ENCODE results near the gene ADRB1.

- no peak for TF ChIP-seq EZH2phosphoT487 (IDR thresholded peaks at IDR 0.05; ENCODE audit: borderline replicate concordance, low read length)
- TF ChIP-seq, protein P1, sequence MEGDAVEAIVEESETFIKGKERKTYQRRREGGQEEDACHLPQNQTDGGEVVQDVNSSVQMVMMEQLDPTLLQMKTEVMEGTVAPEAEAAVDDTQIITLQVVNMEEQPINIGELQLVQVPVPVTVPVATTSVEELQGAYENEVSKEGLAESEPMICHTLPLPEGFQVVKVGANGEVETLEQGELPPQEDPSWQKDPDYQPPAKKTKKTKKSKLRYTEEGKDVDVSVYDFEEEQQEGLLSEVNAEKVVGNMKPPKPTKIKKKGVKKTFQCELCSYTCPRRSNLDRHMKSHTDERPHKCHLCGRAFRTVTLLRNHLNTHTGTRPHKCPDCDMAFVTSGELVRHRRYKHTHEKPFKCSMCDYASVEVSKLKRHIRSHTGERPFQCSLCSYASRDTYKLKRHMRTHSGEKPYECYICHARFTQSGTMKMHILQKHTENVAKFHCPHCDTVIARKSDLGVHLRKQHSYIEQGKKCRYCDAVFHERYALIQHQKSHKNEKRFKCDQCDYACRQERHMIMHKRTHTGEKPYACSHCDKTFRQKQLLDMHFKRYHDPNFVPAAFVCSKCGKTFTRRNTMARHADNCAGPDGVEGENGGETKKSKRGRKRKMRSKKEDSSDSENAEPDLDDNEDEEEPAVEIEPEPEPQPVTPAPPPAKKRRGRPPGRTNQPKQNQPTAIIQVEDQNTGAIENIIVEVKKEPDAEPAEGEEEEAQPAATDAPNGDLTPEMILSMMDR (conservative IDR thresholded peaks at IDR 0.05; ENCODE audit: low read depth, low read length) = no peak
- TF ChIP-seq EZH2 (IDR thresholded peaks at IDR 0.05; ENCODE audit: low read length, unreplicated experiment) = no peak
These were observed 16.8 kb downstream of the ADRB1 start for GRCh38 chr10:114060456-114060855.
